ENCODE data around the gene SAMD9L.

GRCh38 chr7:93146036-93146435, 2.1 kb downstream of the SAMD9L start:
- TF ChIP-seq CTCF (IDR thresholded peaks at IDR 0.05) (no peak), POLR2AphosphoS5 (IDR thresholded peaks at IDR 0.05; ENCODE audit: insufficient read depth in 1 of 2, low read depth in 1 of 2) (no peak), POLR2A (IDR thresholded peaks at IDR 0.05) (no peak)
